SK-N-SH treated with all-trans-retinoic acid at 6 μM for 48 hours (cell line): Measurements from ENCODE around the gene SEMA5A.

ENCODE experiments used
- ATAC-seq: fragments of 200-7000 bp; cut with Tn5 transposase; 3 replicates; pipeline ENCODE4 v1.9.1; 2020; ENCODE audit warnings: mild to moderate bottlenecking, moderate library complexity
- ARNTL ChIP-seq: fragments of 450-650 bp; formaldehyde crosslinking; IDR thresholded peaks from 2 replicates; pipeline ENCODE4 v1.5.0; 2020; ENCODE audit warnings: low read depth, mild to moderate bottlenecking, moderate library complexity, borderline replicate concordance
- BACH2 ChIP-seq: fragments of 250-450 bp; sonication (Bioruptor Pico); IDR thresholded peaks from 2 replicates; pipeline ENCODE4 v1.9.0; 2021; ENCODE audit warnings: mild to moderate bottlenecking, borderline replicate concordance
- CSDC2 ChIP-seq: fragments of 250-450 bp; sonication (Bioruptor Pico); IDR thresholded peaks from 2 replicates; pipeline ENCODE4 v1.5.0; 2020; ENCODE audit warnings: mild to moderate bottlenecking, moderate library complexity
- ESRRG ChIP-seq: fragments of 250-450 bp; sonication (Bioruptor Pico); IDR thresholded peaks from 2 replicates; pipeline ENCODE4 v1.6.1; 2021; ENCODE audit warnings: mild to moderate bottlenecking
- ISL1 ChIP-seq: fragments of 250-450 bp; sonication (Bioruptor Pico); IDR thresholded peaks from 2 replicates; pipeline ENCODE4 v2.1.2; 2022; ENCODE audit warnings: mild to moderate bottlenecking, moderate library complexity
- OSR1 ChIP-seq: fragments of 250-450 bp; sonication (Bioruptor Pico); IDR thresholded peaks from 2 replicates; pipeline ENCODE4 v1.8.0; 2022; ENCODE audit warnings: moderate library complexity, mild to moderate bottlenecking, inconsistent platforms
- PPARA ChIP-seq: fragments of 250-450 bp; sonication (Bioruptor Pico); IDR thresholded peaks from 2 replicates; pipeline ENCODE4 v1.5.0; 2020; ENCODE audit warnings: mild to moderate bottlenecking, borderline replicate concordance
- RARB ChIP-seq: fragments of 250-450 bp; sonication (Bioruptor Pico); IDR thresholded peaks from 2 replicates; pipeline ENCODE4 v1.8.0; 2021; ENCODE audit warnings: mild to moderate bottlenecking, moderate library complexity
- SNAI2 ChIP-seq: fragments of 250-450 bp; sonication (Bioruptor Pico); IDR thresholded peaks from 2 replicates; pipeline ENCODE4 v1.5.0; 2020; ENCODE audit warnings: mild to moderate bottlenecking, moderate library complexity
- TCF4 ChIP-seq: fragments of 250-450 bp; sonication (Bioruptor Pico); IDR thresholded peaks from 2 replicates; pipeline ENCODE4 v1.8.0; 2021; ENCODE audit warnings: mild to moderate bottlenecking, moderate library complexity, borderline replicate concordance
- TOX ChIP-seq: fragments of 250-450 bp; sonication (Bioruptor Pico); IDR thresholded peaks from 2 replicates; pipeline ENCODE4 v1.8.0; 2021; ENCODE audit warnings: mild to moderate bottlenecking, moderate library complexity, borderline replicate concordance
- ZC3H10 ChIP-seq: fragments of 250-450 bp; sonication (Bioruptor Pico); IDR thresholded peaks from 2 replicates; pipeline ENCODE4 v1.5.1; 2021; ENCODE audit warnings: mild to moderate bottlenecking, moderate library complexity
- ZFP3 ChIP-seq: fragments of 250-450 bp; sonication (Bioruptor Pico); IDR thresholded peaks from 2 replicates; pipeline ENCODE4 v1.5.0; 2020; ENCODE audit warnings: mild to moderate bottlenecking, moderate library complexity
- ZFP30 ChIP-seq: fragments of 450-650 bp; formaldehyde crosslinking; IDR thresholded peaks from 2 replicates; pipeline ENCODE4 v1.5.0; 2022; ENCODE audit warnings: mild to moderate bottlenecking, moderate library complexity
- ZNF565 ChIP-seq: fragments of 450-650 bp; formaldehyde crosslinking; conservative IDR thresholded peaks from 2 replicates; pipeline ENCODE4 v1.5.0; 2020; ENCODE audit warnings: low read depth, mild to moderate bottlenecking, moderate library complexity
- ZNF70 ChIP-seq: fragments of 450-650 bp; formaldehyde crosslinking; IDR thresholded peaks from 2 replicates; pipeline ENCODE4 v1.5.0; 2020; ENCODE audit warnings: mild to moderate bottlenecking, moderate library complexity
- ZNF8 ChIP-seq: fragments of 450-650 bp; formaldehyde crosslinking; IDR thresholded peaks from 2 replicates; pipeline ENCODE4 v1.5.0; 2020; ENCODE audit warnings: mild to moderate bottlenecking, moderate library complexity
- TF ChIP-seq, protein P1 (sequence below): fragments of 250-450 bp; sonication (Bioruptor Pico); IDR thresholded peaks from 2 replicates; pipeline ENCODE4 v1.5.0; 2020; ENCODE audit warnings: mild to moderate bottlenecking, moderate library complexity
- TF ChIP-seq, protein P2 (sequence below): fragments of 250-450 bp; sonication (Bioruptor Pico); IDR thresholded peaks from 2 replicates; pipeline ENCODE4 v1.8.0; 2020; ENCODE audit warnings: mild to moderate bottlenecking, moderate library complexity, borderline replicate concordance
- TF ChIP-seq, protein P3 (sequence below): fragments of 250-450 bp; sonication (Bioruptor Pico); IDR thresholded peaks from 2 replicates; pipeline ENCODE4 v1.8.0; 2021; ENCODE audit warnings: low read depth, mild to moderate bottlenecking, moderate library complexity, borderline replicate concordance
- TF ChIP-seq, protein P4 (sequence below): fragments of 250-450 bp; sonication (Bioruptor Pico); IDR thresholded peaks from 2 replicates; pipeline ENCODE4 v1.5.1; 2020; ENCODE audit warnings: low read depth, mild to moderate bottlenecking, moderate library complexity

The SEMA5A gene

DNA sequence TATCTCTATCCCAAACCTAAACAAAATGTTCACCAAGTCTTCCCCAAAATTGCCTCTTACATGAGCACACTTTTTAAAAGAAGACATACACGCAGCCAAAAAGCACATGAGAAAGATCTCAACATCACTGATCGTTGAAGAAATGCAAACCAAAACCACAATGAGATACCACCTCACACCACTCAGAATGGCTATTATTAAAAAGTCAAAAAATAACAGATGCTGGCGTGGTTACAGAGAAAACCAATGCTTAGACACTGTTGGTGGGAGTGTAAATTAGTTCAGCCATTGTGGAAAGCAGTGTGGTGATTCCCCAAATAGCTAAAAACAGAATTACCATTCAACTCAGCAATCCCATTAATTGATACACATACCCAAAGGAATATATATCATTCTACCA is 83.8 kb downstream of the SEMA5A start:
- TF ChIP-seq, protein P1, sequence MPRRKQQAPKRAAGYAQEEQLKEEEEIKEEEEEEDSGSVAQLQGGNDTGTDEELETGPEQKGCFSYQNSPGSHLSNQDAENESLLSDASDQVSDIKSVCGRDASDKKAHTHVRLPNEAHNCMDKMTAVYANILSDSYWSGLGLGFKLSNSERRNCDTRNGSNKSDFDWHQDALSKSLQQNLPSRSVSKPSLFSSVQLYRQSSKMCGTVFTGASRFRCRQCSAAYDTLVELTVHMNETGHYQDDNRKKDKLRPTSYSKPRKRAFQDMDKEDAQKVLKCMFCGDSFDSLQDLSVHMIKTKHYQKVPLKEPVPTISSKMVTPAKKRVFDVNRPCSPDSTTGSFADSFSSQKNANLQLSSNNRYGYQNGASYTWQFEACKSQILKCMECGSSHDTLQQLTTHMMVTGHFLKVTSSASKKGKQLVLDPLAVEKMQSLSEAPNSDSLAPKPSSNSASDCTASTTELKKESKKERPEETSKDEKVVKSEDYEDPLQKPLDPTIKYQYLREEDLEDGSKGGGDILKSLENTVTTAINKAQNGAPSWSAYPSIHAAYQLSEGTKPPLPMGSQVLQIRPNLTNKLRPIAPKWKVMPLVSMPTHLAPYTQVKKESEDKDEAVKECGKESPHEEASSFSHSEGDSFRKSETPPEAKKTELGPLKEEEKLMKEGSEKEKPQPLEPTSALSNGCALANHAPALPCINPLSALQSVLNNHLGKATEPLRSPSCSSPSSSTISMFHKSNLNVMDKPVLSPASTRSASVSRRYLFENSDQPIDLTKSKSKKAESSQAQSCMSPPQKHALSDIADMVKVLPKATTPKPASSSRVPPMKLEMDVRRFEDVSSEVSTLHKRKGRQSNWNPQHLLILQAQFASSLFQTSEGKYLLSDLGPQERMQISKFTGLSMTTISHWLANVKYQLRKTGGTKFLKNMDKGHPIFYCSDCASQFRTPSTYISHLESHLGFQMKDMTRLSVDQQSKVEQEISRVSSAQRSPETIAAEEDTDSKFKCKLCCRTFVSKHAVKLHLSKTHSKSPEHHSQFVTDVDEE: no peak
- TF ChIP-seq TOX (CRISPR knock-in tag) (no peak), CSDC2 (CRISPR knock-in tag) (no peak), PPARA (CRISPR knock-in tag) (no peak), OSR1 (no peak), TCF4 (no peak), ZNF565 (CRISPR knock-in tag) (no peak), ZFP30 (no peak), ZC3H10 (CRISPR knock-in tag) (no peak), SNAI2 (CRISPR knock-in tag) (no peak), RARB (no peak), ZNF8 (no peak), ESRRG (CRISPR knock-in tag) (no peak)
- TF ChIP-seq, protein P2, sequence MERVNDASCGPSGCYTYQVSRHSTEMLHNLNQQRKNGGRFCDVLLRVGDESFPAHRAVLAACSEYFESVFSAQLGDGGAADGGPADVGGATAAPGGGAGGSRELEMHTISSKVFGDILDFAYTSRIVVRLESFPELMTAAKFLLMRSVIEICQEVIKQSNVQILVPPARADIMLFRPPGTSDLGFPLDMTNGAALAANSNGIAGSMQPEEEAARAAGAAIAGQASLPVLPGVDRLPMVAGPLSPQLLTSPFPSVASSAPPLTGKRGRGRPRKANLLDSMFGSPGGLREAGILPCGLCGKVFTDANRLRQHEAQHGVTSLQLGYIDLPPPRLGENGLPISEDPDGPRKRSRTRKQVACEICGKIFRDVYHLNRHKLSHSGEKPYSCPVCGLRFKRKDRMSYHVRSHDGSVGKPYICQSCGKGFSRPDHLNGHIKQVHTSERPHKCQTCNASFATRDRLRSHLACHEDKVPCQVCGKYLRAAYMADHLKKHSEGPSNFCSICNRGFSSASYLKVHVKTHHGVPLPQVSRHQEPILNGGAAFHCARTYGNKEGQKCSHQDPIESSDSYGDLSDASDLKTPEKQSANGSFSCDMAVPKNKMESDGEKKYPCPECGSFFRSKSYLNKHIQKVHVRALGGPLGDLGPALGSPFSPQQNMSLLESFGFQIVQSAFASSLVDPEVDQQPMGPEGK (CRISPR knock-in tag): no peak
- TF ChIP-seq, protein P3, sequence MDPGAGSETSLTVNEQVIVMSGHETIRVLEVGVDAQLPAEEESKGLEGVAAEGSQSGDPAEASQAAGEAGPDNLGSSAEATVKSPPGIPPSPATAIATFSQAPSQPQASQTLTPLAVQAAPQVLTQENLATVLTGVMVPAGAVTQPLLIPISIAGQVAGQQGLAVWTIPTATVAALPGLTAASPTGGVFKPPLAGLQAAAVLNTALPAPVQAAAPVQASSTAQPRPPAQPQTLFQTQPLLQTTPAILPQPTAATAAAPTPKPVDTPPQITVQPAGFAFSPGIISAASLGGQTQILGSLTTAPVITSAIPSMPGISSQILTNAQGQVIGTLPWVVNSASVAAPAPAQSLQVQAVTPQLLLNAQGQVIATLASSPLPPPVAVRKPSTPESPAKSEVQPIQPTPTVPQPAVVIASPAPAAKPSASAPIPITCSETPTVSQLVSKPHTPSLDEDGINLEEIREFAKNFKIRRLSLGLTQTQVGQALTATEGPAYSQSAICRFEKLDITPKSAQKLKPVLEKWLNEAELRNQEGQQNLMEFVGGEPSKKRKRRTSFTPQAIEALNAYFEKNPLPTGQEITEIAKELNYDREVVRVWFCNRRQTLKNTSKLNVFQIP: no peak

DNA sequence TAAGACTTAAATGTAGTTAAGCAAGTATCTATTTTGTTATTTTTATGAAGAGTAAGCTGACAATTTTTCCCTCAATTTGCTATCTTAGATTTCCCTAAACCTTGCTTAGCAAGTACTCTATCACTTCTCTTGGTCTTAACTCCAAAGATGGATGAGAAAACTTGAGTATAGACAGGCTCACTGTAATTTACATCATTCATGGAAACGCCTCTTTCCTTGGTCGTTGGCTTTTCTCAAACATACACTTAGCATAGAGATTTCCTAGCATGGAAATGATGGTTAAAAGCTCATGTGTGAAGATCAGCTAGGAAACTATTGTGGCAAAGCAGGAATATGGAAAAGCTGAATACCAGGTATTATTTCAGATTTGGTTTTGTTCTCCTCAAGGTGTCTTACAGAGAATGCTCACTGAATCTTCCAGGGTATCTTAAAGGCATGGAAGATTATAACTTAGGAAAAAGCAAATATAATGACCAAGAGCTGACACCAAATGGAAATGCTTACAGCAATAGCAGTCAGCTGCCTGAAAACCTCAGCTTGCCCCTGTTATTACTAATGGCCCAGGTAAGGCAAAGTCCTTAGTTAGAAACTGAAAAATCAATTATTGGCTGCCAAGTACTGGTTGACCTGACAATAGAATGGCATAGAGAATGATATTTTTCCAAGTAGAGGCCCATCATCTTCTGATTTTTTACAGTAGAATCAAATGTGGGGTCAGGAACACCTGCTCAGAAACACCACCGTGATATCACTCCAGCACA is 84.8 kb downstream of the SEMA5A start:
- ATAC-seq: no peak
- TF ChIP-seq ESRRG (CRISPR knock-in tag) (no peak), ZC3H10 (CRISPR knock-in tag) (no peak), OSR1 (no peak), ISL1 (CRISPR knock-in tag) (no peak), CSDC2 (CRISPR knock-in tag) (no peak), ZFP3 (CRISPR knock-in tag) (no peak), BACH2 (CRISPR knock-in tag) (no peak)
- TF ChIP-seq, protein P4, sequence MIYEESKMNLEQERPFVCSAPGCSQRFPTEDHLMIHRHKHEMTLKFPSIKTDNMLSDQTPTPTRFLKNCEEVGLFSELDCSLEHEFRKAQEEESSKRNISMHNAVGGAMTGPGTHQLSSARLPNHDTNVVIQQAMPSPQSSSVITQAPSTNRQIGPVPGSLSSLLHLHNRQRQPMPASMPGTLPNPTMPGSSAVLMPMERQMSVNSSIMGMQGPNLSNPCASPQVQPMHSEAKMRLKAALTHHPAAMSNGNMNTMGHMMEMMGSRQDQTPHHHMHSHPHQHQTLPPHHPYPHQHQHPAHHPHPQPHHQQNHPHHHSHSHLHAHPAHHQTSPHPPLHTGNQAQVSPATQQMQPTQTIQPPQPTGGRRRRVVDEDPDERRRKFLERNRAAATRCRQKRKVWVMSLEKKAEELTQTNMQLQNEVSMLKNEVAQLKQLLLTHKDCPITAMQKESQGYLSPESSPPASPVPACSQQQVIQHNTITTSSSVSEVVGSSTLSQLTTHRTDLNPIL: no peak

More for the DNA sequence above, 83.8 kb downstream of the SEMA5A start:
- ATAC-seq: no peak

DNA sequence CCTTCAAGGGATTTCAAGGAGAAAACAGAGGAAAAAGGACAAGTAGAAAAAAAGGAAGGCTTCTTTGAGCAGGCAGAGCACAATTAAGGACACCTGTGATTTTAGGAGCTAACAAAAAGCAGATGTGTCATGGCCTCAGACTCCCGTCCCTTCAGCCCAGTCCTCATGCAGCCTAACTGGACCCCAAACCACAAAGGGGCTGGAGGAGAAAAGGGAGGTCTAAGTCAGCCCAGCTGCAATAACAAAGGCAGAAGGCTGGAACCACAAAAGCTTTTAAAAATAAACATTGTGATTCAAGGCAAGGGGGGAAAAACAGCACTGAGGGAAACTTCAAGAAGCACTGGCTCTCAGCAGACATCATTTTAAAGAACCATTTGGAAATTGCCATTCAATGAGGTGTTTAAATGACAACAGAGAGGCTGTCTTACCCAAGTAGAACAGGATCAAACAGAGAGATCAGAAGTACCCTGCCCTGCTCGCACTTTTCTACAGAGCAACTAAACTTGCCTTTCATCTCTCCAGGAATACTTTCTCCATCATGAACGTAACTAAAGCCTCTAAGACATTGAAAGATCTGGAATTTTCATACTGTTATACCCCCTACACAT is 89.3 kb downstream of the SEMA5A start:
- TF ChIP-seq ZNF565 (CRISPR knock-in tag) (no peak), TOX (CRISPR knock-in tag) (no peak), TCF4 (0 out of 2 replicates have a peak, but pooled peaks have one; percentile 19), ZFP30 (no peak)
- no peak; the same call in 2 of the 3 replicates for ATAC-seq

DNA sequence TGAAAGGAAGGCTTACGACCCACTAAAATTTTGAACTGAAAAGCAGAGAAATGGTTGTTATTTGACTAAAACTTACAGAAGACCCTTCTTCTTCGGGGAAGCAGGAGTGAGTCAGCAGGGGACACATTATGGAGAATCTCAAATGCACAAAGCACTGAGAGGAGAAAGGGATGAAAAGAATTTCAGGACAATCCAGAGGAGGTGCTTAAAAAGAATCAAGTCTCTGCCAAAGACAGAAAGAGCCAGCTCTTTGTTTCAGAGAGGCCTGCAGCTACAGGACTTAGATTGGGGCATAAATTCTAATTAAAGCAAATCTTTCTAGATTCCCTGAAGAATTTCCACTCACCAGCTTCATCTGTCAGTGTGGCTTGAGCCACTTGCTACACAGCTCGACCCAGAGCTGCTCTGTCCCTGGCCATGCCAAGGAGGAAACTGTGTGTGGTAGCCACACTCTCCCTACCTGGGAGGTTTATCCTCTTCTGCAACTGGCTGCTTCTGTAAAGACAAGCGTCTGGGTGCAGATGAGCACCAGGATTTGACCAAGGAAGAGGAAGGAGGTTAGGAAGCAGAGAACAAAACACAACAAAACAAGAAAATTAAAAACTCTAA is 89.9 kb downstream of the SEMA5A start:
- ATAC-seq: peak; percentile 19
- no peak for TF ChIP-seq ZFP3 (CRISPR knock-in tag)
- no peak for TF ChIP-seq CSDC2 (CRISPR knock-in tag)
- no peak for TF ChIP-seq ARNTL (CRISPR knock-in tag)
- no peak for TF ChIP-seq ISL1 (CRISPR knock-in tag)
- no peak for TF ChIP-seq ZNF70
- no peak for TF ChIP-seq ZC3H10 (CRISPR knock-in tag)
- TF ChIP-seq ZNF565 (CRISPR knock-in tag): no peak
- no peak for TF ChIP-seq SNAI2 (CRISPR knock-in tag)
- TF ChIP-seq TOX (CRISPR knock-in tag): no peak
- TF ChIP-seq, protein P1: no peak
- TF ChIP-seq, protein P2 (CRISPR knock-in tag): no peak
- no peak for TF ChIP-seq ESRRG (CRISPR knock-in tag)
- no peak for TF ChIP-seq OSR1
- no peak for TF ChIP-seq RARB
